Measurements from ENCODE around the gene SPINK5. TPM values are rescaled to one million over a fixed set of nuclear protein-coding genes. Genes with fewer than 3 reads are reported as not detected.
"Not testable (repeated sequence)": the region's sequence is repeated elsewhere in the genome, so short reads cannot be mapped to it uniquely, and the experiment has no call there.

SPINK5 gene
- total RNA-seq, 1 donor from 2014 or later = 235 TPM

DNA sequence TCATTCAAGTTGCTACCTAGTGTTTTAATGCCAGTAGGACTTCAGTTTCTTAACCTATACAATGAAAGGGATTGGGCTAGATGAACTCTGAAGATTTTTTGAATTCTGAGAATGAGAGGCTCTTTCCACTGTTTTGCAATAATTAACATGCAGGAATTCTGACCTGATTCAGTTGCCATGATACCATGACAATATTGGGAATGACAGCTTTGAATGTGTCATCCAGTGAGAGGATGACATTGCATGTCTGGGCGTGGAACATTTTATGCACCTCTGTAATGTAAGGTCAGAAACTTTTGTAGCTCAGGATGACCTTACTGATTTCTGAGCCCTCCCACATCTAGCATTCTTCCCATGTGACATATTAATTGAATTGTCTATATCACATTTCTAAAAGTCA, 30.6 kb upstream of the SPINK5 start:
- no peak for TF ChIP-seq POLR2A (IDR thresholded peaks at IDR 0.05)
- TF ChIP-seq, protein P1, sequence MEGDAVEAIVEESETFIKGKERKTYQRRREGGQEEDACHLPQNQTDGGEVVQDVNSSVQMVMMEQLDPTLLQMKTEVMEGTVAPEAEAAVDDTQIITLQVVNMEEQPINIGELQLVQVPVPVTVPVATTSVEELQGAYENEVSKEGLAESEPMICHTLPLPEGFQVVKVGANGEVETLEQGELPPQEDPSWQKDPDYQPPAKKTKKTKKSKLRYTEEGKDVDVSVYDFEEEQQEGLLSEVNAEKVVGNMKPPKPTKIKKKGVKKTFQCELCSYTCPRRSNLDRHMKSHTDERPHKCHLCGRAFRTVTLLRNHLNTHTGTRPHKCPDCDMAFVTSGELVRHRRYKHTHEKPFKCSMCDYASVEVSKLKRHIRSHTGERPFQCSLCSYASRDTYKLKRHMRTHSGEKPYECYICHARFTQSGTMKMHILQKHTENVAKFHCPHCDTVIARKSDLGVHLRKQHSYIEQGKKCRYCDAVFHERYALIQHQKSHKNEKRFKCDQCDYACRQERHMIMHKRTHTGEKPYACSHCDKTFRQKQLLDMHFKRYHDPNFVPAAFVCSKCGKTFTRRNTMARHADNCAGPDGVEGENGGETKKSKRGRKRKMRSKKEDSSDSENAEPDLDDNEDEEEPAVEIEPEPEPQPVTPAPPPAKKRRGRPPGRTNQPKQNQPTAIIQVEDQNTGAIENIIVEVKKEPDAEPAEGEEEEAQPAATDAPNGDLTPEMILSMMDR (IDR thresholded peaks at IDR 0.05) = no peak
- TF ChIP-seq POLR2AphosphoS5 (IDR thresholded peaks at IDR 0.05; ENCODE audit: insufficient read depth in 1 of 2, low read depth in 1 of 2) = no peak
- H3K27me3 ChIP-seq = no peaks in the 10 kb centered on the region
- intact Hi-C loops (cut with DNase I) = no loop called here
- H3K4me1 ChIP-seq = no peaks in the 10 kb centered on the region
- H3K4me3 ChIP-seq = no peak overlapping the region
- no peak overlapping the region for H3K27ac ChIP-seq
- DNase-seq (ENCODE audit: extremely low spot score in 2 of 2) = no peak
- H3K9me3 ChIP-seq = no peaks in the 10 kb centered on the region
- H3K36me3 ChIP-seq = no peaks in the 10 kb centered on the region

DNA sequence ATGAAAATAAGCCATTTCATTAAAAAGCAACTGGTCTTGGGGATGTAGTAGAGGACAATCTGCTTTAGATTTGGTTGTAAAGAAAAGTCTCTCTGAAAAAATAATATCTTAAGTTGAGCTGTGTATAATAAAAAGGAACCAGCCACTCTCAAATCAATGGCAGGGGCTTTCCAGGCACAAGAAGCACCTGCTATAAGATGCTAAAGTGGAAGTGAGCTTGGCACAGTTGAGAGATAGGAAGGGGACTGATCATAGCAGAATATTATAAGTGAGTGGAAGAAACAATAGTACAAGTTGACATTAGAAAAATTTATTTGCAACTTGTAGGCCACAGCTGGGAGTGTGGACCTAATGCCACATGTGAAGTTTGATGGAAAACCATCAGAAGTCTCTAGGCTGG, 28.1 kb upstream of the SPINK5 start:
- TF ChIP-seq, protein P1 (IDR thresholded peaks at IDR 0.05) = no peak
- TF ChIP-seq POLR2AphosphoS5 (IDR thresholded peaks at IDR 0.05; ENCODE audit: insufficient read depth in 1 of 2, low read depth in 1 of 2) (no peak), POLR2A (IDR thresholded peaks at IDR 0.05) (no peak)
- no peaks in the 10 kb centered on the region for H3K27me3 ChIP-seq
- no peaks in the 10 kb centered on the region for H3K9me3 ChIP-seq
- intact Hi-C loops (cut with DNase I) = no loop called here
- DNase-seq (ENCODE audit: extremely low spot score in 2 of 2) = no peak
- H3K36me3 ChIP-seq = no peaks in the 10 kb centered on the region
- no peak overlapping the region for H3K27ac ChIP-seq
- no peak overlapping the region for H3K4me3 ChIP-seq
- H3K4me1 ChIP-seq = no peaks in the 10 kb centered on the region

DNA sequence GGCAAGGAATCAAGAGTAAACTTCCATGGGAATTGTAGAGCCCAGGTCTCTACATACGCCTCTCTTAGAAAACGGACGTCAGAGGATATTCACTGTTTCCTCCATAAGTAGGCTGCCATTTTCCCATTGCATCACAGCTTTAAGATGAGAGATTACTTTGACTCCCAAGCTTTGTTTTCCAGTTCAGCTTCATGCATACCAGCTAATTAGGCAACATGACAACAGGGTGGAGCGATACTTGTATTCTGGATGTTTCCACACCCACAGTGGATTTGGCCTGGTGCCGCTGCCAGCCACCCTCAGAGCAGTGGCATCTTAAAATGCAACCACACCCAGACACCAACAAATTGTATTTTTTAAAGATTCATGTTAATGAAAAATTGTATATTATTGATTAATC, 20.9 kb upstream of the SPINK5 start:
- no peaks in the 10 kb centered on the region for H3K27me3 ChIP-seq
- no peaks in the 10 kb centered on the region for H3K9me3 ChIP-seq
- no peak overlapping the region for H3K27ac ChIP-seq
- H3K4me1 ChIP-seq = no peaks in the 10 kb centered on the region
- no peak overlapping the region for H3K4me3 ChIP-seq
- no peak for DNase-seq (ENCODE audit: extremely low spot score in 2 of 2)
- TF ChIP-seq POLR2AphosphoS5 (IDR thresholded peaks at IDR 0.05; ENCODE audit: insufficient read depth in 1 of 2, low read depth in 1 of 2) (peak in 1 of 2 donors; percentile 17), POLR2A (IDR thresholded peaks at IDR 0.05) (no peak)
- TF ChIP-seq, protein P1 (IDR thresholded peaks at IDR 0.05) = no peak
- intact Hi-C loops (cut with DNase I) = no loop called here
- H3K36me3 ChIP-seq = no peaks in the 10 kb centered on the region

DNA sequence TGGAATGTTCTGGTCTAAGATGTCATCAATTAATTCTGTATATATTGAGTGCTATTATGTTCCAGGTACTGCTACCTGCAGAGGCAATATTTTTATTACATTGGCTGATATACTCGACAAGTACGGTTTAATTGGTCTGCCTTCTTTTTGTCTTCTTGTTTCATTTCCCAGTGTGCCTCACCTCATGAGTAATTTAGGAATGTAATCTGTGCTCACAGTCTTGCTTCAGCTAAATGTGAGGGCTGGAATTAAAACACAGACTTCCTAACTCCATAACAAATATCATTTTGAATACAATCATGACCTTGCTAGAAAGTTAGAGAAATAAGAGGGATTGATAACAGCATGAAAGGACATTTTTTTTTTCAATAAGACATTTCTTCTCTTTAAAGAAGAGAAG, 20.1 kb upstream of the SPINK5 start:
- intact Hi-C loops (cut with DNase I) = no loop called here
- no peak for DNase-seq (ENCODE audit: extremely low spot score in 2 of 2)
- Histone ChIP-seq H3K9me3 (no peaks in the 10 kb centered on the region), H3K4me3 (no peak overlapping the region), H3K36me3 (no peaks in the 10 kb centered on the region), H3K4me1 (no peaks in the 10 kb centered on the region), H3K27ac (no peak overlapping the region), H3K27me3 (no peaks in the 10 kb centered on the region)
- TF ChIP-seq POLR2AphosphoS5 (IDR thresholded peaks at IDR 0.05; ENCODE audit: insufficient read depth in 1 of 2, low read depth in 1 of 2) = peak in 1 of 2 donors; percentile 24
- TF ChIP-seq POLR2A (IDR thresholded peaks at IDR 0.05) = no peak

DNA sequence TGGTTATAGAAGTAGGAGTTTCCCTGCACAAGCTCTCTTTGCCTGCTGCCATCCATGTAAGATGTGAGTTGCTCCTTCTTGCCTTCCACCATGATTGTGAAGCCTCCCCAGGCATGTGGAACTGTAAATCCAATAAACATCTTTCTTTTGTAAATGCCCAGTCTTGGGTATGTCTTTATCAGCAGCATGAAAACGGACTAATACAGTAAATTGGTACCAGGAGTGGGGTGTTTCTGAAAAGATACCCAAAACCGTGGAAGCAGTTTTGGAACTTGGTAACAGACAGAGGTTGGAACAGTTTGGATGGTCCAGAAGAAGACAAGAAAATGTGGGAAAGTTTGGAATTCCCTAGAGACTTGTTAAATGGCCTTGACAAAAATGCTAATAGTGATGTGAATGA, 8.6 kb upstream of the SPINK5 start:
- intact Hi-C loops (cut with DNase I); H3K36me3 ChIP-seq; H3K4me3 ChIP-seq; H3K27me3 ChIP-seq; H3K27ac ChIP-seq; DNase-seq (ENCODE audit: extremely low spot score in 2 of 2); H3K4me1 ChIP-seq; H3K9me3 ChIP-seq: not testable (repeated sequence)

DNA sequence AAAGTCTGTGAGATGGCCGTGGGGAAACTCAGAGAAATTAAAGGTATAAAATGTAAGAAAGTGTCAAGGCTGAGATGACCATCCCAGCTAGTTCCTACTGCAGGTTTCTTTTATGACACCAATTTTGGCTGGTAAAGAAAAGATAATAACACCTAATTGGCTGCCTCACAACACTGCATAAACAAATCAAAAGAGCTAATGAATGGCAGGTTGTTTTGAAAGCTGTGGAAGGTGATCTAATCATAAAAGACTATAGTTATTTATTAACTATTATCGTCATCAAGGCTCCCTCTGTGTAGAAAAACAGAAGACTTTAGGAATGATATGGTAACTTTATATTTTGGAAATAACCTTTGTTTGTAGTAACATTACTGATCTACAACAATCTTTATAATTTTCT, 3.5 kb upstream of the SPINK5 start:
- no peak overlapping the region for H3K27ac ChIP-seq
- TF ChIP-seq, protein P1 (IDR thresholded peaks at IDR 0.05) = no peak
- TF ChIP-seq POLR2A (IDR thresholded peaks at IDR 0.05) = no peak
- TF ChIP-seq POLR2AphosphoS5 (IDR thresholded peaks at IDR 0.05; ENCODE audit: insufficient read depth in 1 of 2, low read depth in 1 of 2) = no peak
- H3K4me1 ChIP-seq = no peaks in the 10 kb centered on the region
- no peak overlapping the region for H3K4me3 ChIP-seq
- H3K27me3 ChIP-seq = no peaks in the 10 kb centered on the region
- intact Hi-C loops (cut with DNase I) = no loop called here
- no peak for DNase-seq (ENCODE audit: extremely low spot score in 2 of 2)
- H3K36me3 ChIP-seq = no peaks in the 10 kb centered on the region
- H3K9me3 ChIP-seq = peaks cover 3% of the 10 kb centered on the region
